ENCODE measurements around the gene SAMD13. TPM values are rescaled to one million over a fixed set of nuclear protein-coding genes. Genes with fewer than 3 reads are reported as not detected.

Gene SAMD13
- total RNA-seq, 4 donors from 2014 or later = 0.31 to 0.67 (median 0.57) TPM; not detected in 1

GRCh38 chr1:84257617-84258016 lies 43.9 kb upstream of the SAMD13 start:
- no peak for ATAC-seq
- WGBS, 2 donors (ENCODE audit: low coverage in 1 of 2) = 31 to 51% methylated on average over 2 of the region's 2 CpGs

GRCh38 chr1:84259376-84259775 lies 42.1 kb upstream of the SAMD13 start:
- no peak for ATAC-seq
- Histone ChIP-seq H3K27ac (no peak overlapping the region), H3K27me3 (no peaks in the 10 kb centered on the region), H3K4me1 (peaks cover 0 to under 1% (median 0%) of the 10 kb centered on the region in 3 donors), H3K36me3 (no peaks in the 10 kb centered on the region), H3K4me3 (no peak overlapping the region), H3K9me3 (no peaks in the 10 kb centered on the region)
- WGBS, 2 donors (ENCODE audit: low coverage in 1 of 2) = 78 to 100% methylated on average over 2 of the region's 2 CpGs
- TF ChIP-seq POLR2A (IDR thresholded peaks at IDR 0.05) (no peak), POLR2AphosphoS5 (IDR thresholded peaks at IDR 0.05) (no peak), EP300 (IDR thresholded peaks at IDR 0.05) (no peak), CTCF (IDR thresholded peaks at IDR 0.05) (no peak)

More at GRCh38 chr1:84257617-84258016, 43.9 kb upstream of the SAMD13 start:
- no peak overlapping the region for H3K27ac ChIP-seq
- no peak for TF ChIP-seq POLR2AphosphoS5 (IDR thresholded peaks at IDR 0.05)
- TF ChIP-seq EP300 (IDR thresholded peaks at IDR 0.05) = no peak
- TF ChIP-seq POLR2A (IDR thresholded peaks at IDR 0.05) = no peak
- TF ChIP-seq CTCF (IDR thresholded peaks at IDR 0.05) = no peak
- no peaks in the 10 kb centered on the region for H3K27me3 ChIP-seq
- no peaks in the 10 kb centered on the region for H3K36me3 ChIP-seq
- H3K4me1 ChIP-seq = peaks cover 0 to 11% (median 0%) of the 10 kb centered on the region in 3 donors
- H3K9me3 ChIP-seq = no peaks in the 10 kb centered on the region
- no peak overlapping the region for H3K4me3 ChIP-seq

GRCh38 chr1:84259989-84260388 lies 41.5 kb upstream of the SAMD13 start:
- no peaks in the 10 kb centered on the region for H3K36me3 ChIP-seq
- TF ChIP-seq EP300 (IDR thresholded peaks at IDR 0.05) = no peak
- TF ChIP-seq POLR2AphosphoS5 (IDR thresholded peaks at IDR 0.05) = no peak
- no peak for TF ChIP-seq POLR2A (IDR thresholded peaks at IDR 0.05)
- no peak for TF ChIP-seq CTCF (IDR thresholded peaks at IDR 0.05)
- no peak for ATAC-seq

GRCh38 chr1:84260852-84261518 lies 40.5 kb upstream of the SAMD13 start:
- no peaks in the 10 kb centered on the region for H3K9me3 ChIP-seq
- no peak overlapping the region for H3K27ac ChIP-seq
- no peaks in the 10 kb centered on the region for H3K27me3 ChIP-seq
- whole genome bisulfite sequencing, 2 donors (ENCODE audit: low coverage in 1 of 2) = 20 to 39% methylated on average over 3 of the region's 3 CpGs
- TF ChIP-seq POLR2A (IDR thresholded peaks at IDR 0.05) = no peak
- TF ChIP-seq EP300 (IDR thresholded peaks at IDR 0.05) = no peak
- TF ChIP-seq CTCF (IDR thresholded peaks at IDR 0.05) = no peak
- TF ChIP-seq POLR2AphosphoS5 (IDR thresholded peaks at IDR 0.05) = no peak
- no peak overlapping the region for H3K4me3 ChIP-seq
- H3K4me1 ChIP-seq = no peaks in the 10 kb centered on the region
- H3K36me3 ChIP-seq = no peaks in the 10 kb centered on the region
- no peak for ATAC-seq

More at GRCh38 chr1:84259989-84260388, 41.5 kb upstream of the SAMD13 start:
- no peak overlapping the region for H3K4me3 ChIP-seq
- H3K4me1 ChIP-seq = no peaks in the 10 kb centered on the region
- no peak overlapping the region for H3K27ac ChIP-seq
- 78 to 100% methylated on average over 1 to 2 of the region's 2 CpGs for WGBS, 2 donors (ENCODE audit: low coverage in 1 of 2)
- H3K27me3 ChIP-seq = no peaks in the 10 kb centered on the region
- no peaks in the 10 kb centered on the region for H3K9me3 ChIP-seq

GRCh38 chr1:84264961-84265360 lies 36.5 kb upstream of the SAMD13 start:
- Histone ChIP-seq H3K4me1 (no peaks in the 10 kb centered on the region), H3K9me3 (no peaks in the 10 kb centered on the region), H3K27me3 (no peaks in the 10 kb centered on the region), H3K36me3 (no peaks in the 10 kb centered on the region), H3K4me3 (no peak overlapping the region), H3K27ac (no peak overlapping the region)
- TF ChIP-seq POLR2A (IDR thresholded peaks at IDR 0.05) = no peak
- no peak for TF ChIP-seq EP300 (IDR thresholded peaks at IDR 0.05)
- no peak for TF ChIP-seq CTCF (IDR thresholded peaks at IDR 0.05)
- TF ChIP-seq POLR2AphosphoS5 (IDR thresholded peaks at IDR 0.05) = no peak
- no peak for ATAC-seq
- WGBS, 2 donors (ENCODE audit: low coverage in 1 of 2) = 81 to 85% methylated on average over 2 of the region's 2 CpGs

Data from gastroesophageal sphincter (tissue), 4 donors.